Sigmoid colon (tissue), 4 donors: Measurements from ENCODE around the gene ABLIM2.

Experiments
- CTCF ChIP-seq, 4 experiments: fragments of 450-650 bp in 3 of 4; fragments of 200-600 bp in 1 of 4; IDR thresholded peaks; one replicate each; pipeline ENCODE4 v1.5.1; 2016 to 2019; ENCODE audit warnings: antibody characterized with exemption in 4 of 4, mild to moderate bottlenecking in 3 of 4, moderate library complexity in 2 of 4
- EP300 ChIP-seq, 4 donors: sonication (generic); formaldehyde crosslinking; IDR thresholded peaks; one replicate each; pipeline ENCODE4 v1.6.1; 2017; ENCODE audit warnings: antibody characterized with exemption in 4 of 4
- POLR2A ChIP-seq, 2 donors: fragments of 450-650 bp; IDR thresholded peaks; one replicate each; pipeline ENCODE4 v1.6.1; 2016; ENCODE audit warnings: antibody characterized with exemption in 2 of 2, mild to moderate bottlenecking in 2 of 2, moderate library complexity in 2 of 2

GRCh38 chr4:7941965-7942496 lies 216.6 kb downstream of the ABLIM2 start:
- TF ChIP-seq CTCF (IDR thresholded peaks at IDR 0.05) (no peak), POLR2A (IDR thresholded peaks at IDR 0.05) (no peak), EP300 (IDR thresholded peaks at IDR 0.05) (no peak)
